ENCODE data around the gene SECTM1.

SECTM1 gene

DNA sequence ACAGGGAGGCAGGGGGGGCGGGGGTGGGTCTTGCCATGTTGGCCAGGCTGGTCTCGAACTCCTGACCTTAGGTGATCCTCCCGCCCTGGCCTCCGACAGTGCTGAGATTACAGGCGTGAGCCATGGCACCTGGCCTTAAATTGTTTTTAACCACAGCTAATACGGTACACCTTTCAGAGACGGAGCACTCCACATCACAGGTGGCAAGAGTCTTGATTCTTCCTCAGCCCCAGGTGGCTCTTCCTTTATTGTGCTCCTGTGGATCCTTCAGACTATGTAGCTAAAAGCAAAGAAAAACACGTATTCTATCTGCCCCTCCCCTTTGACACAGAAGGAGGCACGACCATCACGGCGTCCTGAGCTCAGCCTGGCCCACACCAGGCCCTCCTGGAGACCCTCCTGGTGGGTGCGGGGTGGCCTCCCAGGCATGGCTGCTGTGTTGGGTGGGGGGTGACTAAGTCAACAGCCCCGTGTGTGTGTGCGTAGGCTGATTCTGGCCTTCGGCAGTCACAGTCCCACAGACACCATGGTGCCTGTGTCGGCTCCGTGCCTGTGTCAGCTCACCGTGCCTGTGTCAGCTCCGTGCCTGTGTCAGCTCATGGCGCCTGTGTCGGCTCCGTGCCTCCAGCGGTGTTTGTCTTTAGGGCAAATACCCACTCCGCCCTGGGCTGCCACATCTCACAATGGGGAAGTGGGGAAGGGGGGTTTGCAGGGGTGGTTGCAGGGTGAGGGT, 10.8 kb upstream of the SECTM1 start:
- H3K4me3 ChIP-seq (ENCODE audit: severe bottlenecking), result no peak overlapping the region
- H3K9me3 ChIP-seq (ENCODE audit: severe bottlenecking), result no peaks in the 10 kb centered on the region
- no peak for TF ChIP-seq CTCF (IDR thresholded peaks at IDR 0.05; ENCODE audit: poor library complexity, severe bottlenecking)
- H3K27ac ChIP-seq (ENCODE audit: poor library complexity, severe bottlenecking), result no peak overlapping the region
- peak; percentile 63 for DNase-seq (ENCODE audit: low spot score)
- no peaks in the 10 kb centered on the region for H3K36me3 ChIP-seq (ENCODE audit: low read depth)
- ATAC-seq (ENCODE audit: low read depth), result no peak
- no peaks in the 10 kb centered on the region for H3K27me3 ChIP-seq (ENCODE audit: insufficient read depth, poor library complexity, severe bottlenecking)
- H3K4me1 ChIP-seq (ENCODE audit: insufficient read depth, poor library complexity, severe bottlenecking), result peaks cover 2% of the 10 kb centered on the region

GRCh38 chr17:82343560-82343959, 10.0 kb upstream of the SECTM1 start:
- no peaks in the 10 kb centered on the region for H3K27me3 ChIP-seq (ENCODE audit: insufficient read depth, poor library complexity, severe bottlenecking)
- H3K36me3 ChIP-seq (ENCODE audit: low read depth), result no peaks in the 10 kb centered on the region
- DNase-seq (ENCODE audit: low spot score) (no peak), ATAC-seq (ENCODE audit: low read depth) (no peak)
- H3K4me3 ChIP-seq (ENCODE audit: severe bottlenecking), result no peak overlapping the region
- peaks cover 8% of the 10 kb centered on the region for H3K4me1 ChIP-seq (ENCODE audit: insufficient read depth, poor library complexity, severe bottlenecking)
- H3K9me3 ChIP-seq (ENCODE audit: severe bottlenecking), result no peaks in the 10 kb centered on the region
- TF ChIP-seq CTCF (IDR thresholded peaks at IDR 0.05; ENCODE audit: poor library complexity, severe bottlenecking), result no peak
- H3K27ac ChIP-seq (ENCODE audit: poor library complexity, severe bottlenecking), result no peak overlapping the region

DNA sequence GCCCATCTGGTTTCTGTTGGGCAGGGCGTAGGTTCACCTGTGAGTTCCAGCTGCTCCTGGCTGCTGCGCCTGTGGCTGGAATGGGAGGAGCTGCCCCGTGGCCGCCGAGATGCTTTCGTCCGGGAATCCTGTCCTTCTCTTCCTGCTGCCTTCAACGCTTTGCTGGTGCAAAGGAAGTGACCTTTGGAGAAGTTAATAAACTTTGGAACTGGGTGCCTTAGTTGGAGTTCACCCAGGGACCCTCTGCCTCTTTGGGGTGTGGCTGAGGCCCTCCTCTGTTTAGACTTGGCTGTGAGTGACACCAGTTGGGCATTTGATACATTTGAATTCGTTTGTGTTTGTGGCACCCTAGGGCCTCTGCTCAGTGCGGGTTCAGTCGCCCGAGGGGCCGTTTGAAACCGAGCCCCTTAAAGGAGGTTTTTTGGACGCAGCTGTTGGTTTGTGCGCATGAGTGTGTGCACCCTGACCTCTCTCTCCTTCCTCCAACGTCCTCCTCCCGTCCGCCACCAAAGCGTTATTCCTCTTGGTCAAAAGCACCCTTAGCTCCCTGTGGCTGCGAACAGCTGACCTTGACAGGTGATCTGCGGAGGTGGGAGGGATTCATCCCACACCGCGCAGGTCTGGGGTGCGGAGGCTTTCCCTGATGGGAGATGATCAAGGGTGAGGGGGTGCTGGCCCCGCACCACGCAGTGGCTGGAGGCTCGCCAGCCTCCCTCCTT, 9.0 kb upstream of the SECTM1 start:
- ATAC-seq (ENCODE audit: low read depth), result no peak
- H3K4me3 ChIP-seq (ENCODE audit: severe bottlenecking), result no peak overlapping the region
- DNase-seq (ENCODE audit: low spot score), result no peak
- no peak for TF ChIP-seq CTCF (IDR thresholded peaks at IDR 0.05; ENCODE audit: poor library complexity, severe bottlenecking)
- no peak overlapping the region for H3K27ac ChIP-seq (ENCODE audit: poor library complexity, severe bottlenecking)
- no peaks in the 10 kb centered on the region for H3K9me3 ChIP-seq (ENCODE audit: severe bottlenecking)
- H3K27me3 ChIP-seq (ENCODE audit: insufficient read depth, poor library complexity, severe bottlenecking), result no peaks in the 10 kb centered on the region
- H3K4me1 ChIP-seq (ENCODE audit: insufficient read depth, poor library complexity, severe bottlenecking), result peaks cover 12% of the 10 kb centered on the region
- no peaks in the 10 kb centered on the region for H3K36me3 ChIP-seq (ENCODE audit: low read depth)

- no peak for DNase-seq (ENCODE audit: low spot score)
- ATAC-seq (ENCODE audit: low read depth), result no peak; the same call in 2 of the 3 replicates
- no peaks in the 10 kb centered on the region for H3K27me3 ChIP-seq (ENCODE audit: insufficient read depth, poor library complexity, severe bottlenecking)
These were observed 6.3 kb upstream of the SECTM1 start for GRCh38 chr17:82339634-82340580.

More at GRCh38 chr17:82339634-82340580, 6.3 kb upstream of the SECTM1 start:
- H3K9me3 ChIP-seq (ENCODE audit: severe bottlenecking), result no peaks in the 10 kb centered on the region
- H3K27ac ChIP-seq (ENCODE audit: poor library complexity, severe bottlenecking), result peak overlapping the region; percentile 81
- H3K36me3 ChIP-seq (ENCODE audit: low read depth), result no peaks in the 10 kb centered on the region
- peak overlapping the region; percentile 3 for H3K4me3 ChIP-seq (ENCODE audit: severe bottlenecking)
- H3K4me1 ChIP-seq (ENCODE audit: insufficient read depth, poor library complexity, severe bottlenecking), result peaks cover 21% of the 10 kb centered on the region
- no peak for TF ChIP-seq CTCF (IDR thresholded peaks at IDR 0.05; ENCODE audit: poor library complexity, severe bottlenecking)
